Cardiac atrium fibroblast (primary cell): ENCODE results near the gene LEMD1. TPM values are rescaled to one million over a fixed set of nuclear protein-coding genes. Genes with fewer than 3 reads are reported as not detected.

Experiments
- total RNA-seq: library from RNA; depleted of rRNA; stranded (reverse); fragments of >200 nt; gene quantifications from 2 replicates; pipeline ENCODE4 v1.2.3, GENCODE V29; 2015

The LEMD1 gene
- not detected in 2 replicates for total RNA-seq

GRCh38 chr1:205421798-205422197 lies at the start of gene LEMD1:
LEMD1 (minus strand) TSS chr1:205422056; CDS start chr1:205420536, 1,520 bp downstream.

GRCh38 chr1:205455581-205456382 lies 33.9 kb upstream of the LEMD1 start, which contains the start of gene BLACAT1:
BLACAT1 (minus strand) TSS chr1:205456045.

GRCh38 chr1:205356440-205357139 lies 65.3 kb downstream of the LEMD1 start, which contains the start of gene KLHDC8A:
KLHDC8A (minus strand) TSS chr1:205356922; CDS start chr1:205343604, 13,318 bp downstream.

Other genes with a start within 250 kb of the LEMD1 start
- 5.4 and 8.3 TPM in 2 replicates for gene DSTYK, start 210.4 kb downstream of the LEMD1 start, total RNA-seq
- 0.18 and 1.1 TPM in 2 replicates for gene TMCC2, start 194.1 kb downstream of the LEMD1 start, total RNA-seq
- gene NUAK2, start 100.3 kb downstream of the LEMD1 start, total RNA-seq, result 8.6 and 14.3 TPM in 2 replicates
- gene KLHDC8A, start 65.1 kb downstream of the LEMD1 start, total RNA-seq, result 0.18 TPM in 1 of 2 replicates, not detected in the other
- gene BLACAT1, start 34.0 kb upstream of the LEMD1 start, total RNA-seq, result not detected in 2 replicates
- gene CDK18, start 82.6 kb upstream of the LEMD1 start, total RNA-seq, result 0.16 and 2.5 TPM in 2 replicates
- gene ELK4, start 210.0 kb upstream of the LEMD1 start, total RNA-seq, result 11.9 and 15.2 TPM in 2 replicates